ENCODE data around the gene HHATL.

The HHATL gene

GRCh38 chr3:42697289-42698051 lies 5.1 kb downstream of the HHATL start:
- no peak for FAIRE-seq

DNA sequence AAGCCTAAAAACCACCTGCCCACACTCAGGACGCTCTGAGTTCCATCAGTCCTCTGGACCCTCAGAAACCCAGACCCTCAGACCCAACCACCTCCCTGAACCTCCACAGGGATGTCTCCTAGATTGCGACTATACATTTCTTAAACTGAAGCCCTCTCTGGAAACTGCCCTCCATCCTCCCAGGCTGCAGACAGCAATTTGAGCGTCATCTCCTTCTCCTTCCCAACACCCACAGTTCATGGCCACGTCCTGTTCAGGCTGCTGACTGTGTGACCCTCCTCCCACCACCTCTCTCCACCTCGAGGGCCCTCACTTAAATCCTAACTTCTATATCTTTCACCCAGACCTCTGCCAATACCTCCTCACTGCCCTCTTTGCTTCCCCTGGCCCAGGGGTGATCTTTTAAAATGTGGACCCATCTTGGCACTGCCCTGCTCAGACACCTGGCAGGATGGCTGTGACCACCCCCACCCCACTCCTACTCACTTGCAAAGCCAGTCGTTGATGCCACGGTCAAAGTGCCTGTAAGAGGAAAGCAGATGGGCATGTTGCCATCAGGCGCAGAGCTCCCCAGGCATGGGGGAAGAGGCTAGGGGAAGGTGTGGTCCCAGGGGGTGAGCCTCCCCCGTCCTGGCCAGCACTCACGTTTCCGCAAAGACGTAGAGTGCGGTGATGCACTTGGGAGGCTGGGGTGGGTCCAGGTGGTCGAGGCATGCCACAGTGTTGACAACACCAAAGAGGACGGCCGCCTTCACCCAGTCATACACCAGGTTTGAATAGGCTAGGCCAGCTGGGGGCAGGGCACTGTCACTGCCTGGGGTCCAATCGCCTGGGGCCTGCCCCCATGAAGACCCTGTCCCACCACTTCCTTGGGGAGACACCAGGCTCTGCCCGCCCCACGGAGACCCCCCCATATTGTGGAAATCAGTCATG lies 6.0 kb downstream of the HHATL start:
- FAIRE-seq, result no peak

GRCh38 chr3:42694366-42694765 lies 8.2 kb downstream of the HHATL start:
- FAIRE-seq, result no peak

DNA sequence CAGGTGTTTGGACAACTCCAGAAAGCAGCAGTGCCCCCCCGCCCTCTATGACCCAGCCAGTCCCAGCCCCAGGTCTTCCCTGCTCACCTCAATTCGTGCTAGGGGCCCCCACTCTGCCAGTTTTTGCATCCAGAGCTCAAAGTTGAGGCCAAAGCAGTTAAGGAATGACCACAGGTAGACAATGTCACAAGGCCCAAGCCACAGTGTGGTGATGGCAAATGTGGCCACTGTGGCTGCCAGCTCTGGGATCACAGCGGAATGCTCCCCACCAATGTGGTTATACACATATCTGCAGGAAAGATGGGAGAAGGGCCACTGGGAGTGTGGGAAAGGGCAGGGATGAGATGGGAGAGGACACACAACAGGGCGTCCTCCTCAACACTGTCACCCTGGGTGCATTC lies 9.1 kb downstream of the HHATL start:
- no peak for FAIRE-seq

DNA sequence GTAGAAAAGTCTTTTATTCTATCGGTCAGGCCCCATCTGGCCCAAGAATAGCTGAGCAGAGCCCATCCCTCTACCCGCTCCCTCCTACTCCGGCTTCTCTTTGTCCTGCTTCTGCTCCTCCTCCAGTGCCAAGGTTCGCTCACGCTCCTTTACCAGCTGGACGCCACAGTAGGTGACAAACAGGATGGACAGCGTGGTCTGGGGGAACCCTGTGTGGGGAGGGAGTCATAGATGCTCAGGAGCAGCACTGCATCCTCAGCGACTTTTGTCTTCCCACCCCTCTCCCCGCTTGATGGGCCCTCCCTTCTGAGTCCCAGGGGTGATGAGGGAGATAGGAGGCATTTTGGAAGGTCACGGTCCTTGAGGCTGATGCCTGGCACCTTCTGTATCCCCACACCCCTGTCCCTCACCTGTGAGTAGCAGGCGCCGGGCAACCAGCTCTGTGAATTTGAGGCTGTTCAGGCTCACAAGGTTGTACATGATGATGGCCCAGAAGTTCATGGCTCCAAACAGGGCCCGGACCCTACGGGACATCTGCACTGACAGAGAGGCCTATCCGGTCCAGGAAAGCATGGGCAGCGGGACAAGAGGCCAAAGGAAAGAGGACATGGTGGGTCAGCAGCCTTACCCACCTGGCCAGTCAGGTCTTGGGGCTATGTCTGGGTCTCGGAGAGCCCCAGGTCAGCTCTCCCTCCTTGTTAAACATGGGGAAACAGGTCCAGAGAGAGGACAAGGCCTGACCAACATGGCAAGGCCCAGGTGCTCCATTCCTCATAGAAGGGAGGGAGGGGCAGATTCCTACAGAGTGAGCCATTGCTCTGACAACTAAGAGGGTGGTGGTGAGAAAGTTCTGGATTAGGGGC lies 9.7 kb downstream of the HHATL start:
- FAIRE-seq, result no peak

DNA sequence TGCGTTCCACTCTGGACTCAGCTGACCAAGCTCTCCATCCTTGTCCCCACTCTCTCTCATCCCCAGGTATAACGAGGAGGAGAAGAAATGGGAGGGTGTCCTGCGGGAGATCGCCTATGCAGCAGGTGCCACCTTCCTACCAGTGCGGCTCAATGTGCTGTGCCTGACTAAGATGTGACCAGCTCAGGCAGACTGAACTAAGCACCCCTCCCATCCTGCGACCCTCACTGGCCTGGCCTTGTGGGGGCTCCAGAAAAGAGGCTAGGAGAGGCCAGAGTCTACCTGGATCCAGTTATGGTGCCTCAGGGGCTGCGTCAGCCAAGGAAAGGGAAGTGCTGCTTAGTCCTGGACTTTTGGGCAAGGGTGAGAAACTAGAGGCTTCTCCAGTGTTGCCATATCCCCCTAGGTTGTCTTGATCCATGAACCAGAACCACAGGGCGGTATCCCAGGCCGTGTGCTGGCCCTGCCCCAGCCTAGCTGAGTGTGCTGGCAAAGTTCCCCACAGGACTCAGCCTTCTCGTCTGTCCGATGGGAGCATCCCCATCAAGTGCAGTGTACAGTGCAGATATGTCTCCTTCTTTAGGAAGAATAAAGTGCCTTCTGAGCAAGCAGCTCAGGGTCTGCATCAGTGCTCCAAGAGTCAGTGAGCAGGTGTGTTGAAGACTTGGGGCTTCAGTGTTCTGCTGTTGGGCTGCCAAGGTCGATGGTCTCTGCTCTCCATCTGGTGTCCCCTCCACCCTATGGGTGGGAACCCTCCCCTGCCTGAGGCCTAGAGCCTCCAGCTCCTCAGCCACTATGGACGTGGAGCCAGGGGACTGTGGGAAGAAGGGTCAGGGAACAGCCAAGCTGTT lies 10.6 kb downstream of the HHATL start:
- FAIRE-seq, result no peak

DNA sequence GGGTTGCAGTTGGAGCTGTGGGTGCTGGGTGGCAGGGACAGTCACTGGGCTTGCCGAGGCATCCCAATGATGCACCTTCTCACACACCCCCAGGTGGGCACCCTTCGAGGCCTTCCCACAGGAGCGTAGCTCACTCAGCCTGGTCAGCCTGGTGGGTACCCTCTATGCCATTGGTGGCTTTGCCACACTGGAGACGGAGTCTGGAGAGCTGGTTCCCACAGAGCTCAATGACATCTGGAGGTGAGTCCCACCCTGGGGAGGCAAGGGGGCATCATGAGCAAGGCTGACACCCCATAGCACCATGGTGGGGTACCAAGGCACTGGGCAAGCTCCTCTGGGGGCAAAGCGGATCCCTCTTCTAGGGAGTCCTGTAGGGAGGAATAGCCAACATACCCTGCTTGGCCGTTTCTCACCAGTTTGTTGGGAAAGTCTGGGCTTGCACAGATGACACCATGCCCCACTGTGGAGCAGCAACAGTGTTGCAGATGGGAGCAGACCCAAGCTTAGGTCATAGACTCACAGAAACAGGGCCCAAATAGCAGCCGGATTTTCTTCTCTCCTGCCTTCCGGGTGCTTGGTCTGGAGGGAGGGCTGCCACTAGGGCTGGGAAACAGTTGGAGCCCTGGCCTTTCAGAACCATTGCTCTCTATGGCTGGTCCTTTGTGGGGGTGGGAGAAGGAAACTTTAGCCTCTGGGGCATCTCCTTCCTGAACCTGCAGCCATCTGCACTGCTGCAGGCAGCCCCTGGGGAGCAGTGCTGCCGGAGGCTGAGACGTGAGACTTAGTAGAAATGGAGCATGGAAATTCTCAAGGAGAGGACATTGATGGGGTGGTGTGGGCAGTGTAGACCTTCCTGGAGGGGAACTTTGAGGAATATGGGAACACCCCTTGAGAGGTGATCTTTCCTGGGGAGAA lies 11.6 kb downstream of the HHATL start:
- no peak for FAIRE-seq

- no peak for FAIRE-seq
Measured at GRCh38 chr3:42690191-42690590, 12.4 kb downstream of the HHATL start.

DNA sequence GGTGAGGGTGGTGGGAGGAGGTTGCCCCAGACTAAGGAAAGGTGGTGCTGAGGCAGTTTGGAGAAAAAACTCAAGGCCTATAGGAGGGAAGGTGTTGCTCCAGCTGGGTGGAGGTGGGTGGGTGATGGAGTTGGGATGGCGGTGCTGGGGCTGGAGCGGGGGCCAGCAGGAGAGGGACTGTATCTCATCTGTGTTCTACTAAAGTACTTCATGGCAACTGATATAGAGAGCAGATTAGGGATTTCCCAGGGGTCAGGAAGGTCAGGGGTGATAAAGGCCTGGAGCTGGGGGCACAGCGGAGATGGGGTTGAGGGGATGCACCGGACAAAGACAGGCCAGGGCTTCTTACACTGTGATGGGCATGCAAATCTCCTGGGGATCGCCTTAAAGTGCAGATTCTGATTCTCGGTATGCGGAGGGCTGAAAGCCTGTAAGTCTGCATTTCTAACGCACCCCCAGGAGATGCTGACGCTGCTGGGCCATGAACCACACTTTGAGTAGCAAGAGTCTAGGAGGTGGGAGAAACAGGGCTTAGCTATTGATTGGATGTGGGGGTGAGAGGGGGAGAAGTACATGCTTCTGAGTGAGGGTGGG lies 13.1 kb downstream of the HHATL start:
- FAIRE-seq, result no peak

DNA sequence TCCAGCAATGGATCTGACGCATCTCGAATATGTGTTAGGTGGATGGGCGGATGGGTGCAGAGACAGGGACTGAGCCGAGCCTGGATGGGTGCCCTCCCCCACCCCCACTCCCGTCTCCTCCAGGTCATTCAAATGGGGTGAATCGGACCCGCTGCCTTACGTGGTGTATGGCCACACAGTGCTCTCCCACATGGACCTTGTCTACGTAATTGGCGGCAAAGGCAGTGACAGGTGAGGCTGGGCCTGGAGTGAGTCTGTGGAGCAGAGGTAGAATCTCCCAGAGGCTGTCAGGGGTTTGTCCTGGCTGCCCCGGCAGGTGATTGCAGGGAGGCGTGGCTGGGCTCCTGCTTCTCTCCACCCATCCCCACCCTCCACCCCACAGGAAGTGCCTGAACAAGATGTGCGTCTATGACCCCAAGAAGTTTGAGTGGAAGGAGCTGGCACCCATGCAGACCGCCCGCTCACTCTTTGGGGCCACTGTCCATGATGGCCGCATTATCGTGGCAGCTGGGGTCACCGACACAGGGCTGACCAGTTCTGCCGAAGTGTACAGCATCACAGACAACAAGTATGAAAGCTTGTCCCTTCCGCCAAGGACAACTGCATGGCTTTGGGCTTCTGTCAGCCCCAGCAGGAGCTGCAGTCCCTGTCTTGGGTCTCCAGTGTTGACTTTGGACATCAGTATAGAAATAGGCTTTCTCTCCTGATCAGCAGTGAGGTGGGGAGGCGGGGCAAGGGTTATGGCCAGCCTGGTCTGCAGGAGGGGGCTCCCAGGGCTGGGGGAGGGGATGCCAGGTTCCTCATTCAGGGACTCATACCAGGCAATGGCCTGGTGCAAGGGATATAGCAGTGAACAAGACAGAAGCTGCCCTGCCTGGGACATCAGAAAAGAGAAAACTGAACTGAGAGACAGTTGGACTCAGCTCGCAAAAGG lies 13.8 kb downstream of the HHATL start:
- no peak for FAIRE-seq

DNA sequence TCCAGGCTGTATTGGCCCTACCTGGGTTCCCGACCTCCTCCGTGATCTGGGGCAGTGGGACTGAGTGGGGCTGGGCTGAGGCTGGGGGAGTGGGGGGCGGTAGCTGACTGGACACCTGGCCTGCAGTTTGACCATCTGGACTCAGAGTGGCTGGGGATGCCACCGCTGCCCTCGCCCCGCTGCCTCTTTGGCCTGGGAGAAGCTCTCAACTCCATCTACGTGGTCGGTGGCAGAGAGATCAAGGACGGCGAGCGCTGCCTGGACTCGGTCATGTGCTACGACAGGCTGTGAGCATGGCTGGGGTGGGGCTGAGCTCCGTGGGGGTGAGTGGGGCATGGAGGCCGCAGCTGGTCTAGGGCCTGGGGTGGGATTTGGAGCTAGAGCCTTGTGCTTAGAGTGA lies 14.6 kb downstream of the HHATL start:
- FAIRE-seq, result no peak

DNA sequence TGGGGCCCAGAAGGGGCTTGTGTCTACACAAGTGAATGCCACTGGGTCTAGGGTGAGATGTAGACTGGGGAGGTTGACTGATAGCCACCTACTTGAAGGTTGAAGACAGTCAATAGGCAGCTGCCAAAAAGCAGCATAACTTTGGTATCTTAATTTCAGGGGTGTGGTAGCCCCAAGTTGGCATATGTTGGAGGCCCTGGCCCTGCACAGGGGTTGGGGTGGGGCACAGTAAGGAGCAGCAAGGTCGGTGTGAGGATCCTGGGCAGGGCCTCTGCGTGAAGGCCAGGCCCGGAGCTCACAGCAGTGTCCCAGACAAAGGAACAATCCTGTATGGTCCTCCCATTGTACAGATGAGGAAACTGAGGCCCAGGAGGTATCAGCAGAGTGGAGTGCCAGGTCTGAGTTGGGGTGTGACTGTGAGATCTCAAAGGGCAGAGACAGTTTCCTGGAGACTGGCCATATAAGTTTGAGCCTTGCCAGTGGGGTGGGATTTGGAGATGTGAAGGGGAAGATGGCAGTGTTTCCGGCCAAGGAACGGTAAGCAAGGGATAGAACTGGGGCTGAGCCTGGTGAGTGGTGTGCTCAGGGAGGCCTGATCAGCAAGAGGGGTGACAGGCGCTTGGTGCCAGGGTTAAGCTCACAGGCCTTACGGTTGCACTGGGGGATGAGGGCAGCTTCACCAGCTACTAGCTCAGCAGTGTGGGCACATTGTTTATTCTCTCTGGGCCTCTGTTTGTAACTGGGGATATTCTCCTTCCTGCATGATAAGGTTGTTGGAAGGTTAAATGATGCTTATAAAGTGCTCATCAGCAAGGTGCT lies 15.6 kb downstream of the HHATL start:
- no peak for FAIRE-seq

GRCh38 chr3:42685891-42686820 lies 16.4 kb downstream of the HHATL start:
- FAIRE-seq, result no peak

DNA sequence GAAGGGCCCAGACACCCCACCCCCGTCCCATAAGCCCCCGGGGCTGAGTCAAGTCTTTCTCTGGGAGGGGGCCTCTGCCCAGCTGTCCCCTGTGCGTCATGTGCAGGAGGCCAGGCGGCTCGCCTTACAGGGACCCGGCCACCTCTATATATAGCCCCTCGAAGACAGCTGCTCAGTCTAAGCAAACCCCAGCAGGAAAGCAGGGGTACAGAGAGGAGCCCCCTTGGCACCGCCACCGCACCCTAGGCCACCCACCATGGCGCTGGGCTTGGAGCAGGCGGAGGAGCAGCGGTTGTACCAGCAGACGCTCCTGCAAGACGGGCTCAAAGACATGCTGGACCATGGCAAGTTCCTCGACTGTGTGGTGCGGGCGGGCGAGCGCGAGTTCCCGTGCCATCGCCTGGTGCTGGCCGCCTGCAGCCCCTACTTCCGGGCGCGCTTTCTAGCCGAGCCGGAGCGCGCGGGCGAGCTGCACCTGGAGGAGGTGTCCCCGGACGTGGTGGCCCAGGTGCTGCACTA lies 17.2 kb downstream of the HHATL start, which contains the start of gene KLHL40:
TSS of gene KLHL40 (plus strand) at position 175 of the 519 bp plus-strand sequence. CDS start at position 257, 82 bp downstream.
- FAIRE-seq, result no peak

DNA sequence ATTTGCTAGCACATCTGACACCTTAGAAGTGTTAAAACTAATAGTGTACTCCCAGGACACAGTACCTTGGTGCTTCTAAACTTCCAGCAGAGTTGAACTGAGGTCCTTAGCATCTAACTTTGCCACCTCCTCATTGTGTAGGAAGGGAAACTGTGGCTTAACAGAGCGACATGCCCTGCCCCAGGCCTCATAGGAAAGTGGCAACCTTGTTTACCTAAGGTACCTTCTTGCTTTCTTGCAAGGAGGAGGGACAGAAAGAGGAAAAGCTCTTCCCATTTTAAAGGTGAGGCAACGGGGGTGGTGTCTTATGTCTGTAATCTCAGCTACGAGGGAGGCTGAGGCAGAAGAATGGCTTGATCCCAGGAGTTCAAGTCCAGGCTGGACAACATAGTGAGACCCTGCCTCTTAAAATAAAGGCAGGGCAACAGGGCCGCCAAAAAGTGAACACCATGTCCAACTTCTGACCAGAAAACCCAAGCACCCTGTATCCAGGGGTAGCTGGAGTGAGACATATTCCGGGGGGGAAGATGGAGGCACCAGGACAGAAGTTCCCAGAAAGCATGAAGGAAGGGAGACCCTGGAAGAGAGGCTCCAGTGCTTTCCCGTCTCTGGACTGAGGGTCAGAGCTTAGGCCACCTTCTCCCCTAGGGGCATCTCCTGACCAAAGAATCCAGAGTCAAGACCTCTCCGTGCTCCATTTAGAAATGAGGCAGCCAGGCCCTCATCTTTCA lies 17.8 kb downstream of the HHATL start:
- FAIRE-seq, result no peak
